ENCODE results near the gene BID. TPM values are rescaled to one million over a fixed set of nuclear protein-coding genes. Genes with fewer than 3 reads are reported as not detected.

BID gene
- total RNA-seq, 1 experiment from 2014 or later, result 23.2 TPM

DNA sequence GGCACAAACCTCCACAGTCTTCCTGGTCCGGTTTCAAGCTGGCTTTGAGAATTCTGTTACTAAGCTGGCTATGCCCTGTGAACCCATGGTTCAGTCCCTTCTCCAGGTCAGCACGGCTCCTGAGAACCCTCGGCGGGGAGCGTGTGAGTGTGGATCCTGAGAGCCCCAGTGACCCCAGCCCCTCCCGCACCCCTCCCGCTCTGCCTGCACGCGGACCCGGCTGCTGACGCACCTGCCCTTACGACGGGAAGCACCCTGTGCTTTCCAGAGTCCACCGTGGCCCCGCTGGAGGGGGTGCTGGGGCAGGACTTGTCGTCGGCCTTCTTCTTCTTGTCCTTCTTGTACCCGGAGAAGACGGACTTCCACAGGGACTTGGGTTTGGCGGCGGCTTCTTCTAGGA, 42.8 kb upstream of the BID start:
- no peak overlapping the region for H2BK20ac ChIP-seq (ENCODE audit: low read depth, low read length, poor library complexity, severe bottlenecking)
- Mint-ChIP-seq H3K9me3 (no peaks in the 10 kb centered on the region), H3K4me1 (peaks cover 0 to 3% of the 10 kb centered on the region in 2 experiments; a peak in 2 of 4 replicates), H3K27ac (no peak overlapping the region; a peak in 1 of 7 replicates), H3K27me3 (ENCODE audit: low read depth) (no peaks in the 10 kb centered on the region), H3K4me3 (no peak overlapping the region), H3K36me3 (ENCODE audit: insufficient read depth in 1 of 3, low read depth in 3 of 3) (peaks cover 4 to 13% (median 10%) of the 10 kb centered on the region in 3 experiments; a peak in 4 of 7 replicates)
- no peak for DNase-seq
- no peak overlapping the region for H2BK15ac ChIP-seq (ENCODE audit: low read depth, low read length)
- H3K9me3 ChIP-seq (ENCODE audit: control insufficient read depth, low read depth, low read length), result no peaks in the 10 kb centered on the region
- no peak overlapping the region for H3K4me2 ChIP-seq (ENCODE audit: insufficient read depth, insufficient read length, low read length)
- H4K20me1 ChIP-seq (ENCODE audit: control insufficient read depth, insufficient read depth, insufficient read length), result no peaks in the 10 kb centered on the region
- no peak overlapping the region for H3K9ac ChIP-seq (ENCODE audit: extremely low read depth, insufficient read length, low read length)
- H3K27me3 ChIP-seq (ENCODE audit: insufficient read depth, low read length), result no peaks in the 10 kb centered on the region
- H3K27ac ChIP-seq (ENCODE audit: insufficient read length, low read depth, low read length), result no peak overlapping the region
- no peak overlapping the region for H3T11ph ChIP-seq (ENCODE audit: low read length)
- H3K79me2 ChIP-seq (ENCODE audit: insufficient read depth, low read length), result no peaks in the 10 kb centered on the region
- H3K18ac ChIP-seq (ENCODE audit: insufficient read length, low read depth, low read length), result no peak overlapping the region
- H3K23ac ChIP-seq (ENCODE audit: insufficient read length, low read depth, low read length), result no peak overlapping the region
- no peaks in the 10 kb centered on the region for H3K79me1 ChIP-seq (ENCODE audit: insufficient read depth, low read depth, low read length, poor library complexity, severe bottlenecking)
- H2AFZ ChIP-seq (ENCODE audit: low read length), result no peak overlapping the region
- H3K23me2 ChIP-seq (ENCODE audit: insufficient read length, low read depth, low read length, poor library complexity, severe bottlenecking), result no peaks in the 10 kb centered on the region
- H3K14ac ChIP-seq (ENCODE audit: insufficient read depth, low read length), result no peak overlapping the region
- no peak overlapping the region for H3K56ac ChIP-seq (ENCODE audit: insufficient read length, low read depth, low read length)
- WGBS (ENCODE audit: extremely low coverage, insufficient read length, low lambda C conversion rate), result no CpG with 5 or more reads among the region's 21 CpGs
- no peaks in the 10 kb centered on the region for H3K4me1 ChIP-seq (ENCODE audit: insufficient read depth, low read length)
- H2AK5ac ChIP-seq (ENCODE audit: insufficient read length, low read length), result no peak overlapping the region
- H3K4ac ChIP-seq (ENCODE audit: low read depth, low read length), result no peak overlapping the region
- H2BK12ac ChIP-seq (ENCODE audit: insufficient read length, low read depth, low read length), result no peak overlapping the region
- H4K8ac ChIP-seq (replicated peaks; ENCODE audit: insufficient read length, low read depth, low read length), result no peak overlapping the region
- H4K91ac ChIP-seq (ENCODE audit: insufficient read length, low read depth, low read length), result no peak overlapping the region
- no peak overlapping the region for H4K5ac ChIP-seq (ENCODE audit: insufficient read length, low read depth, low read length)
- no peak overlapping the region for H2BK5ac ChIP-seq (ENCODE audit: insufficient read length, low read length)
- no peak overlapping the region for H2BK120ac ChIP-seq (ENCODE audit: low read depth, low read length, poor library complexity, severe bottlenecking)
- TF ChIP-seq, protein P1, sequence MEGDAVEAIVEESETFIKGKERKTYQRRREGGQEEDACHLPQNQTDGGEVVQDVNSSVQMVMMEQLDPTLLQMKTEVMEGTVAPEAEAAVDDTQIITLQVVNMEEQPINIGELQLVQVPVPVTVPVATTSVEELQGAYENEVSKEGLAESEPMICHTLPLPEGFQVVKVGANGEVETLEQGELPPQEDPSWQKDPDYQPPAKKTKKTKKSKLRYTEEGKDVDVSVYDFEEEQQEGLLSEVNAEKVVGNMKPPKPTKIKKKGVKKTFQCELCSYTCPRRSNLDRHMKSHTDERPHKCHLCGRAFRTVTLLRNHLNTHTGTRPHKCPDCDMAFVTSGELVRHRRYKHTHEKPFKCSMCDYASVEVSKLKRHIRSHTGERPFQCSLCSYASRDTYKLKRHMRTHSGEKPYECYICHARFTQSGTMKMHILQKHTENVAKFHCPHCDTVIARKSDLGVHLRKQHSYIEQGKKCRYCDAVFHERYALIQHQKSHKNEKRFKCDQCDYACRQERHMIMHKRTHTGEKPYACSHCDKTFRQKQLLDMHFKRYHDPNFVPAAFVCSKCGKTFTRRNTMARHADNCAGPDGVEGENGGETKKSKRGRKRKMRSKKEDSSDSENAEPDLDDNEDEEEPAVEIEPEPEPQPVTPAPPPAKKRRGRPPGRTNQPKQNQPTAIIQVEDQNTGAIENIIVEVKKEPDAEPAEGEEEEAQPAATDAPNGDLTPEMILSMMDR (conservative IDR thresholded peaks at IDR 0.05), result no peak

Data from H9 (cell line).